ENCODE data around the gene HSF2BP. TPM values are rescaled to one million over a fixed set of nuclear protein-coding genes. Genes with fewer than 3 reads are reported as not detected.

The HSF2BP gene
- total RNA-seq = 1.1 and 1.3 TPM in 2 replicates

DNA sequence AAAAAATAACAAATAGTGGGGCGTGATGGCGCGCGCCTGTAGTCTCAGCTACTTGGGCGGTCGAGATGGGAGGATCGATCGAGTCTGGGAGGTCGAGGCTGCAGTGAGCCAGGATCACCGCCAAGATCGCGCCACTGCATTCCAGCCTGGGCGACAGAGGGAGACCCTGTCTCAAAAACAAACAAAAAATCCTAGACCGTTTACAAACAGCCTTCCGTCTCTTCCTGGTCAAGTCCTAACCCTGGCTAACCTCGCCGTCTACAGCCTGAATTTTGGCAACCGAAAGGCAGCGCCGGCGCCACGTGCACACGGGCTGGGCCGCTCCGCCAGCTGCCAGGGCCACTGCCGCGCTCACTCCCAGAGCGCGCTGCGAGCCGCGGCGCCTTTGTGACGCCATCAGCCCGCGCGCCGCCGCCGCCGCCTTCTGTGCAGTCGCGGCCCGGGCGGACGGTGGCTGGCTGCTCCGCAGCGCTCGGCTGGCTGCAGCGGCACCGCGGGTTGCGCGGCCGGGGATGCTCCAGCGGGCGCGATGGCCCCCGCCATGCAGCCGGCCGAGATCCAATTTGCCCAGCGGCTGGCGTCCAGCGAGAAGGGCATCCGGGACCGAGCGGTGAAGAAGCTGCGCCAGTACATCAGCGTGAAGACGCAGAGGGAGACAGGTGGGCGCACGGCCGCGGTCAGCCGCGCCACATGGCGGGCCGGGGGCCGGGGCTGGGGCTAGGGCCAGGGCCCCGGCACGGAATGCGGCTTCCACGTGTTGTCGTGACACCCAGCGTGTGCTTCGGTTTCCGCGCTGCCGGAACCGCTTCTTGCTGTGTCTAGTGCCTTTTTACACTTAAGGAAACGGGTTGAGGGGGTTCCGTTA lies at the start of gene HSF2BP, which contains the start of gene RRP1B:
Gene HSF2BP, minus strand, starts transcription at position 353 of the 865 bp plus-strand sequence. CDS start 1,392 bp downstream, outside the sequence.
Gene RRP1B, plus strand, starts transcription at position 425 of the 865 bp plus-strand sequence. Its CDS starts 105 bp downstream, at position 530.

Small RNA genes within 50 kb of the gene (small RNA-seq; reads per million reads assigned to genes)
- gene MIR6070 = not detected

Other genes starting within 250 kb of the HSF2BP start
- 1.5 and 2.4 TPM in 2 replicates for gene SIK1, start 232.4 kb downstream of the HSF2BP start, total RNA-seq
- 60.8 and 66.0 TPM in 2 replicates for gene RRP1B, start 72 bp upstream of the HSF2BP start, total RNA-seq
- 34.4 and 63.3 TPM in 2 replicates for gene PDXK, start 59.6 kb upstream of the HSF2BP start, total RNA-seq
- gene CSTB, start 116.8 kb upstream of the HSF2BP start, total RNA-seq = 18.5 and 22.1 TPM in 2 replicates
- gene RRP1, start 130.1 kb upstream of the HSF2BP start, total RNA-seq = 31.8 and 34.5 TPM in 2 replicates
- gene AGPAT3, start 205.7 kb upstream of the HSF2BP start, total RNA-seq = 53.5 and 74.7 TPM in 2 replicates